Small intestine (tissue), 16 donors: ENCODE results near the gene MRPS24. TPM values are rescaled to one million over a fixed set of nuclear protein-coding genes. Genes with fewer than 3 reads are reported as not detected.

Source experiments
- DNase-seq, 2 donors: peaks; one replicate each; pipeline versions ENCODE4 v3.0.0 to v3.0.0-alpha.2; 2013
- FAIRE-seq: peaks from 2 replicates; lab custom pipeline; 2012; peaks lifted over from hg19 to GRCh38; lab: Jason Lieb, UNC
- H3K27ac ChIP-seq, 3 donors: one replicate each; pipeline ENCODE4 v1.5.1; 2013; ENCODE audit warnings: low read length in 2 of 3, mild to moderate bottlenecking in 2 of 3, control low read depth in 1 of 3, inconsistent platforms in 1 of 3, low read depth in 1 of 3, moderate library complexity in 1 of 3
- H3K27me3 ChIP-seq, 3 donors: one replicate each; pipeline ENCODE4 v1.6.1; 2013; ENCODE audit warnings: low read length in 3 of 3, inconsistent platforms in 1 of 3; ENCODE audit not compliant: control insufficient read depth in 3 of 3, insufficient read depth in 3 of 3
- H3K36me3 ChIP-seq, 3 donors: one replicate each; pipeline ENCODE4 v1.6.1; 2013; ENCODE audit warnings: low read length in 3 of 3, inconsistent platforms in 1 of 3, low read depth in 1 of 3, mild to moderate bottlenecking in 1 of 3, moderate library complexity in 1 of 3; ENCODE audit not compliant: control insufficient read depth in 3 of 3, insufficient read depth in 2 of 3
- H3K4me1 ChIP-seq, 3 donors: one replicate each; pipeline ENCODE4 v1.6.1; 2013; ENCODE audit warnings: low read length in 2 of 3, inconsistent platforms in 1 of 3, low read depth in 1 of 3, mild to moderate bottlenecking in 1 of 3, moderate library complexity in 1 of 3; ENCODE audit not compliant: control insufficient read depth in 3 of 3, insufficient read depth in 2 of 3
- H3K4me3 ChIP-seq, 3 donors: one replicate each; pipeline ENCODE4 v1.5.1; 2013; ENCODE audit warnings: low read length in 3 of 3, control low read depth in 1 of 3, inconsistent platforms in 1 of 3, low read depth in 1 of 3, mild to moderate bottlenecking in 1 of 3, moderate library complexity in 1 of 3
- H3K9me3 ChIP-seq, 2 donors: one replicate each; pipeline ENCODE4 v1.6.1; 2013; ENCODE audit warnings: low read depth in 1 of 2, low read length in 1 of 2; ENCODE audit not compliant: control insufficient read depth in 2 of 2, insufficient read depth in 1 of 2
- WGBS, 3 donors: extraction: QIAGEN DNeasy Blood & Tissue Kit; methylation state at CpG; one replicate each; pipeline ENCODE4 v1.1.7; 2013; 5-methylcytosine and 5-hydroxymethylcytosine counted together
- long read RNA-seq, 10 donors: transcript quantifications; one replicate each; lab custom pipeline, GENCODE V29; 2026
- polyA plus RNA-seq, 4 donors: library from polyadenylated mRNA; stranded (reverse) in 3 of 4; unstranded in 1 of 4; fragments of 200-250 nt in 3 of 4; fragments of 120-200 nt in 1 of 4; gene quantifications; one replicate each; pipeline versions ENCODE4 v1.2.1 to v1.2.3, GENCODE V29; 2013
- donor health status: healthy with polysubstance abuse.
- donor health status: control.
- donor health status: control.
- donor health status: Bipolar disorder and iron deficiency.
- donor health status: healthy.

MRPS24 gene
- 100 to 1,000 TPM in 3 of 4 donors, 10 to 100 TPM in 1; 88.9 to 174 (median 134) TPM for polyA plus RNA-seq
- long read RNA-seq, donor 1, transcript MRPS24-201 (4 exons, 707 nt), result major isoform, 124 of 163 reads
- long read RNA-seq, donor 1, transcript MRPS24-205 (2 exons, 392 nt), result minor isoform, 7 of 163 reads
- long read RNA-seq, donor 1, transcript MRPS24-203 (3 exons, 743 nt), result minor isoform, 32 of 163 reads
- long read RNA-seq, donor 1, partial matches to known transcripts, result 0 of 163 reads
- long read RNA-seq, donor 1, other reads (novel, unspliced or antisense), result 0 of 163 reads
- long read RNA-seq, donor 2, transcript MRPS24-201 (4 exons, 707 nt), result major isoform, 16 of 19 reads
- long read RNA-seq, donor 2, partial matches to known transcripts, result 0 of 19 reads
- long read RNA-seq, donor 2, other reads (novel, unspliced or antisense), result 0 of 19 reads
- long read RNA-seq, donor 3, transcript MRPS24-201 (4 exons, 707 nt), result major isoform, 53 of 67 reads
- long read RNA-seq, donor 3, transcript MRPS24-203 (3 exons, 743 nt), result minor isoform, 11 of 67 reads
- long read RNA-seq, donor 3, partial matches to known transcripts, result 0 of 67 reads
- long read RNA-seq, donor 3, other reads (novel, unspliced or antisense), result 0 of 67 reads
- long read RNA-seq, donor 4, result 0 reads
- long read RNA-seq, donor 5, transcript MRPS24-201 (4 exons, 707 nt), result major isoform, 15 of 28 reads
- long read RNA-seq, donor 5, partial matches to known transcripts, result 11 of 28 reads
- long read RNA-seq, donor 5, other reads (novel, unspliced or antisense), result 0 of 28 reads
- long read RNA-seq, donor 6, transcript MRPS24-203 (3 exons, 743 nt), result minor isoform, 10 of 55 reads
- long read RNA-seq, donor 6, transcript MRPS24-201 (4 exons, 707 nt), result major isoform, 43 of 55 reads
- long read RNA-seq, donor 6, partial matches to known transcripts, result 0 of 55 reads
- long read RNA-seq, donor 6, other reads (novel, unspliced or antisense), result 0 of 55 reads
- long read RNA-seq, donor 7, transcript MRPS24-203 (3 exons, 743 nt), result minor isoform, 36 of 187 reads
- long read RNA-seq, donor 7, transcript MRPS24-201 (4 exons, 707 nt), result major isoform, 148 of 187 reads
- long read RNA-seq, donor 7, partial matches to known transcripts, result 0 of 187 reads
- long read RNA-seq, donor 7, other reads (novel, unspliced or antisense), result 0 of 187 reads
- long read RNA-seq, donor 8, transcript MRPS24-201 (4 exons, 707 nt), result major isoform, 7 of 10 reads
- long read RNA-seq, donor 8, partial matches to known transcripts, result 0 of 10 reads
- long read RNA-seq, donor 8, other reads (novel, unspliced or antisense), result 0 of 10 reads
- long read RNA-seq, donor 9, transcript MRPS24-201 (4 exons, 707 nt), result major isoform, 12 of 16 reads
- long read RNA-seq, donor 9, partial matches to known transcripts, result 0 of 16 reads
- long read RNA-seq, donor 9, other reads (novel, unspliced or antisense), result 0 of 16 reads
- long read RNA-seq, donor 10, transcript MRPS24-201 (4 exons, 707 nt), result major isoform, 58 of 75 reads
- long read RNA-seq, donor 10, transcript MRPS24-203 (3 exons, 743 nt), result minor isoform, 13 of 75 reads
- long read RNA-seq, donor 10, partial matches to known transcripts, result 0 of 75 reads
- long read RNA-seq, donor 10, other reads (novel, unspliced or antisense), result 0 of 75 reads

GRCh38 chr7:43869006-43869866 lies at the start of gene MRPS24:
Gene MRPS24 (minus strand): TSS chr7:43869517. CDS start chr7:43869495, 22 bp downstream.
- 1% methylated on average over 58 to 81 of the region's 81 CpGs for WGBS, 3 donors
- Histone ChIP-seq H3K27me3 (no peaks in the 10 kb centered on the region), H3K36me3 (peaks cover 4 to 25% (median 5%) of the 10 kb centered on the region in 3 donors), H3K9me3 (no peaks in the 10 kb centered on the region), H3K27ac (peak within 1 kb of the TSS in 2 of 3 donors; percentile 56 to 94), H3K4me1 (peaks cover 6 to 27% (median 12%) of the 10 kb centered on the region in 3 donors), H3K4me3 (peak within 1 kb of the TSS; percentile 68 to 96 (median 87))
- peak; percentile 95 to 98 for DNase-seq
- FAIRE-seq, result no peak

- no peak overlapping the region for H3K27ac ChIP-seq
- DNase-seq (no peak), FAIRE-seq (no peak)
- no peak overlapping the region for H3K4me3 ChIP-seq
- 91 to 96% (median 96%) methylated on average over 5 of the region's 5 CpGs for WGBS, 3 donors
- H3K4me1 ChIP-seq, result peaks cover 0 to 2% (median 0%) of the 10 kb centered on the region in 3 donors
- H3K36me3 ChIP-seq, result peaks cover 0 to 5% (median 0%) of the 10 kb centered on the region in 3 donors
- no peaks in the 10 kb centered on the region for H3K27me3 ChIP-seq
- peaks cover 0 to 18% of the 10 kb centered on the region in 2 donors for H3K9me3 ChIP-seq
Measured at GRCh38 chr7:43915907-43916306, 46.6 kb upstream of the MRPS24 start.

GRCh38 chr7:43914795-43915194 lies 45.5 kb upstream of the MRPS24 start:
- 91 to 95% (median 94%) methylated on average over 5 of the region's 5 CpGs for WGBS, 3 donors
- Histone ChIP-seq H3K4me1 (no peaks in the 10 kb centered on the region), H3K36me3 (peaks cover 0 to 8% (median 0%) of the 10 kb centered on the region in 3 donors), H3K27me3 (no peaks in the 10 kb centered on the region), H3K9me3 (peaks cover 0 to 18% of the 10 kb centered on the region in 2 donors), H3K4me3 (no peak overlapping the region), H3K27ac (no peak overlapping the region)
- FAIRE-seq, result no peak
- DNase-seq, result no peak

GRCh38 chr7:43906331-43907010 lies 37.2 kb upstream of the MRPS24 start, which contains the start of gene URGCP:
Gene URGCP (minus strand): TSS chr7:43906596. CDS start chr7:43906575, 21 bp downstream.
- H3K9me3 ChIP-seq, result no peaks in the 10 kb centered on the region
- peaks cover 2 to 17% (median 10%) of the 10 kb centered on the region in 3 donors for H3K4me1 ChIP-seq
- peak within 1 kb of the TSS; percentile 78 to 96 (median 86) for H3K4me3 ChIP-seq
- H3K27me3 ChIP-seq, result no peaks in the 10 kb centered on the region
- FAIRE-seq (no peak), DNase-seq (peak; percentile 58 to 86)
- WGBS, 3 donors, result 0 to 1% (median 0%) methylated on average over 30 to 73 of the region's 73 CpGs
- peaks cover 0 to 15% (median 0%) of the 10 kb centered on the region in 3 donors for H3K36me3 ChIP-seq
- H3K27ac ChIP-seq, result peak within 1 kb of the TSS; percentile 87 to 98 (median 98)

- Histone ChIP-seq H3K27me3 (no peaks in the 10 kb centered on the region), H3K4me3 (peak overlapping the region; percentile 78 to 96 (median 86)), H3K4me1 (peaks cover 2 to 17% (median 10%) of the 10 kb centered on the region in 3 donors), H3K27ac (peak overlapping the region; percentile 87 to 98 (median 98)), H3K36me3 (peaks cover 0 to 19% (median 0%) of the 10 kb centered on the region in 3 donors), H3K9me3 (no peaks in the 10 kb centered on the region)
- FAIRE-seq (no peak), DNase-seq (peak; percentile 30 to 70)
- WGBS, 3 donors, result 1% methylated on average over 15 to 43 of the region's 43 CpGs
Measured at GRCh38 chr7:43905956-43906330, 36.6 kb upstream of the MRPS24 start.

- Histone ChIP-seq H3K4me3 (peak overlapping the region; percentile 78 to 96 (median 86)), H3K27ac (peak overlapping the region; percentile 87 to 98 (median 98)), H3K9me3 (no peaks in the 10 kb centered on the region), H3K4me1 (peaks cover 2 to 17% (median 10%) of the 10 kb centered on the region in 3 donors), H3K36me3 (peaks cover 0 to 19% (median 0%) of the 10 kb centered on the region in 3 donors), H3K27me3 (no peaks in the 10 kb centered on the region)
- WGBS, 3 donors, result 15 to 34% (median 29%) methylated on average over 8 of the region's 8 CpGs
- peak; percentile 93 to 98 for DNase-seq
- FAIRE-seq, result no peak
Measured at GRCh38 chr7:43905209-43905946, 36.1 kb upstream of the MRPS24 start.
